Panc1 (cell line): ENCODE data around the gene DTNBP1.

Experiments used
- CTCF ChIP-seq: fragments of 450-650 bp; IDR thresholded peaks from 2 replicates; pipeline ENCODE4 v1.5.1; 2017; ENCODE audit warnings: mild to moderate bottlenecking
- REST ChIP-seq, 2 experiments: IDR thresholded peaks; 2 replicates each; pipeline ENCODE4 v1.6.1; 2011 to 2012; ENCODE audit warnings: low read depth in 2 of 2, control low read depth in 1 of 2, low read length in 1 of 2, mild to moderate bottlenecking in 1 of 2, moderate library complexity in 1 of 2; ENCODE audit not compliant: insufficient read depth in 1 of 2
- TCF7L2 ChIP-seq: IDR thresholded peaks from 2 replicates; pipeline ENCODE4 v1.6.1; 2011; ENCODE audit warnings: mild to moderate bottlenecking, low read depth, low read length, inconsistent platforms

GRCh38 chr6:15539722-15540270 is 123.0 kb downstream of the DTNBP1 start:
- TF ChIP-seq TCF7L2 = no peak
- no peak for TF ChIP-seq CTCF
- no peak for TF ChIP-seq REST (IDR thresholded peaks at IDR 0.05; ENCODE audit: insufficient read depth in 1 of 2, low read depth in 2 of 2, low read length in 1 of 2)
